ENCODE data around the gene HECW1. TPM values are rescaled to one million over a fixed set of nuclear protein-coding genes. Genes with fewer than 3 reads are reported as not detected.
A peak's percentile ranks its signal among the peaks of the same experiment; 100 is the strongest.
"Not testable (repeated sequence)": the region's sequence is repeated elsewhere in the genome, so short reads cannot be mapped to it uniquely, and the experiment has no call there.

Gene HECW1
- total RNA-seq, 4 donors from 2014 or later, result 1.2 to 3.9 (median 2.0) TPM

GRCh38 chr7:43584195-43584586 lies 471.7 kb downstream of the HECW1 start:
- peak; percentile 21 to 25 for ATAC-seq
- Histone ChIP-seq H3K36me3 (no peaks in the 10 kb centered on the region), H3K9me3 (no peaks in the 10 kb centered on the region), H3K4me1 (peaks cover 14 to 21% of the 10 kb centered on the region in 2 donors), H3K27me3 (no peaks in the 10 kb centered on the region), H3K4me3 (peak overlapping the region; percentile 73 to 88 (median 74)), H3K27ac (peak overlapping the region; percentile 81 to 96 (median 94))
- TF ChIP-seq POLR2A (IDR thresholded peaks at IDR 0.05) (no peak), CTCF (IDR thresholded peaks at IDR 0.05 in 4 of 5, conservative IDR thresholded peaks at IDR 0.05 in 1 of 5) (no peak)
- intact Hi-C loops (cut with DNase I; ENCODE audit: low total_unique reads), result loop anchor here (10.0 kb wide), 1 partner anchor 649 kb away; the partner anchor contains the start of genes MRPL32 and PSMA2
- in situ Hi-C loops (cut with MboI; ENCODE audit: low sequenced_read_pairs in 4 of 4), result loop anchor here (5.0 to 25.0 kb wide), 6 partner anchors 111 to 253 kb away; no protein-coding TSS in a partner anchor
- peak; percentile 6 to 35 for DNase-seq

- intact Hi-C loops (cut with DNase I; ENCODE audit: low total_unique reads) (loop anchor here (10.0 kb wide), 1 partner anchor 650 kb away; the partner anchor contains the start of genes MRPL32 and PSMA2), in situ Hi-C loops (cut with MboI; ENCODE audit: low sequenced_read_pairs in 4 of 4) (loop anchor here (5.0 to 25.0 kb wide), 6 partner anchors 110 to 253 kb away; no protein-coding TSS in a partner anchor)
- not testable (repeated sequence) for H3K27me3 ChIP-seq, H3K36me3 ChIP-seq, H3K9me3 ChIP-seq, DNase-seq, ATAC-seq
- H3K4me3 ChIP-seq, result peak overlapping the region in 2 of 4 donors; percentile 74
- peaks cover 14 to 21% of the 10 kb centered on the region in 2 donors for H3K4me1 ChIP-seq
- H3K27ac ChIP-seq, result peak overlapping the region; percentile 81 to 96 (median 94)
Observed at GRCh38 chr7:43584733-43585132, 472.3 kb downstream of the HECW1 start.

- H3K27me3 ChIP-seq, result no peaks in the 10 kb centered on the region
- intact Hi-C loops (cut with DNase I; ENCODE audit: low total_unique reads) (loop anchor here (10.0 kb wide), 1 partner anchor 651 kb away; the partner anchor contains the start of genes MRPL32 and PSMA2), in situ Hi-C loops (cut with MboI; ENCODE audit: low sequenced_read_pairs in 4 of 4) (loop anchor here (10.0 to 25.0 kb wide), 3 partner anchors 109 to 252 kb away; no protein-coding TSS in a partner anchor)
- H3K27ac ChIP-seq, result no peak overlapping the region
- peaks cover 14 to 21% of the 10 kb centered on the region in 2 donors for H3K4me1 ChIP-seq
- ATAC-seq (no peak), DNase-seq (no peak)
- H3K36me3 ChIP-seq, result no peaks in the 10 kb centered on the region
- H3K4me3 ChIP-seq, result no peak overlapping the region
- no peak for TF ChIP-seq CTCF (IDR thresholded peaks at IDR 0.05 in 4 of 5, conservative IDR thresholded peaks at IDR 0.05 in 1 of 5)
- no peak for TF ChIP-seq POLR2A (IDR thresholded peaks at IDR 0.05)
- no peaks in the 10 kb centered on the region for H3K9me3 ChIP-seq
Observed at GRCh38 chr7:43585562-43585961, 473.1 kb downstream of the HECW1 start.

- no peaks in the 10 kb centered on the region for H3K36me3 ChIP-seq
- DNase-seq (no peak), ATAC-seq (no peak)
- H3K4me1 ChIP-seq, result peaks cover 14 to 24% of the 10 kb centered on the region in 2 donors
- in situ Hi-C loops (cut with MboI; ENCODE audit: low sequenced_read_pairs in 4 of 4) (loop anchor here (10.0 to 25.0 kb wide), 3 partner anchors 108 to 251 kb away; no protein-coding TSS in a partner anchor), intact Hi-C loops (cut with DNase I; ENCODE audit: low total_unique reads) (loop anchor here (10.0 kb wide), 1 partner anchor 652 kb away; the partner anchor contains the start of genes MRPL32 and PSMA2)
- H3K27me3 ChIP-seq, result no peaks in the 10 kb centered on the region
- no peaks in the 10 kb centered on the region for H3K9me3 ChIP-seq
- no peak overlapping the region for H3K4me3 ChIP-seq
- H3K27ac ChIP-seq, result no peak overlapping the region
- no peak for TF ChIP-seq POLR2A (IDR thresholded peaks at IDR 0.05)
- TF ChIP-seq CTCF (IDR thresholded peaks at IDR 0.05 in 4 of 5, conservative IDR thresholded peaks at IDR 0.05 in 1 of 5), result no peak
Observed at GRCh38 chr7:43586251-43586900, 473.9 kb downstream of the HECW1 start.

GRCh38 chr7:43588477-43589132 lies 476.2 kb downstream of the HECW1 start:
- DNase-seq, result no peak

More at GRCh38 chr7:43588477-43589132, 476.2 kb downstream of the HECW1 start:
- intact Hi-C loops (cut with DNase I; ENCODE audit: low total_unique reads), result loop anchor here (10.0 kb wide), 1 partner anchor 654 kb away; the partner anchor contains the start of genes MRPL32 and PSMA2
- Histone ChIP-seq H3K9me3 (no peaks in the 10 kb centered on the region), H3K4me1 (peaks cover 14 to 25% of the 10 kb centered on the region in 2 donors), H3K27ac (no peak overlapping the region), H3K36me3 (no peaks in the 10 kb centered on the region), H3K27me3 (no peaks in the 10 kb centered on the region), H3K4me3 (no peak overlapping the region)
- TF ChIP-seq CTCF (IDR thresholded peaks at IDR 0.05 in 4 of 5, conservative IDR thresholded peaks at IDR 0.05 in 1 of 5) (no peak), POLR2A (IDR thresholded peaks at IDR 0.05) (no peak)
- ATAC-seq, result no peak
- in situ Hi-C loops (cut with MboI; ENCODE audit: low sequenced_read_pairs in 4 of 4), result loop anchor here (10.0 to 25.0 kb wide), 3 partner anchors 106 to 249 kb away; no protein-coding TSS in a partner anchor
